AG10803 (cell line): ENCODE data around the gene TFCP2L1.

Experiments used
- DNase-seq: peaks from one replicate; pipeline ENCODE4 v3.0.0; 2010; ENCODE audit warnings: low read depth
- H3K4me3 ChIP-seq: 2 replicates; pipeline ENCODE4 v1.5.1; 2011; ENCODE audit warnings: mild to moderate bottlenecking, low read length, control low read depth
- TF ChIP-seq, protein P1 (sequence below): conservative IDR thresholded peaks from 2 replicates; pipeline ENCODE4 v1.5.1; 2011; ENCODE audit warnings: mild to moderate bottlenecking, low read length, control low read depth, inconsistent platforms

TFCP2L1 gene

DNA sequence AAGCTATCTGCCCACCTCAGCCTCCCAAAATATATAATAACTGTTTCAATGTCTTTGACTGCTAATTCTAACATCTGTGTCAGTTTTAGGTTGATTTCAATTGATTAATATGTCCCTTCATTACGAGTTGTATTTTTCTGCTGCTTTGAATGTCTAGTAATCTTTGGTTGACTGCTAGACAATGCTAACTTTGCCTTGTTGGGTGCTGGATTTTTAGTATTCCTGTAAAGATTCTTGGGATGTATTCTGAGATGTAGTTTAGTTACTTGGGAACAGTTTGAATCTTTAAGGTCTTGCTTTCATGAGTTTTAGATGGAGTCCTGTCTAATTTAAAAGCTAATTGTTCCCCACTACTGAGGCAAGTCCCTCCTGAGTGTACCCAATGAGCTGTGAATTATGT is 114.4 kb downstream of the TFCP2L1 start:
- TF ChIP-seq, protein P1, sequence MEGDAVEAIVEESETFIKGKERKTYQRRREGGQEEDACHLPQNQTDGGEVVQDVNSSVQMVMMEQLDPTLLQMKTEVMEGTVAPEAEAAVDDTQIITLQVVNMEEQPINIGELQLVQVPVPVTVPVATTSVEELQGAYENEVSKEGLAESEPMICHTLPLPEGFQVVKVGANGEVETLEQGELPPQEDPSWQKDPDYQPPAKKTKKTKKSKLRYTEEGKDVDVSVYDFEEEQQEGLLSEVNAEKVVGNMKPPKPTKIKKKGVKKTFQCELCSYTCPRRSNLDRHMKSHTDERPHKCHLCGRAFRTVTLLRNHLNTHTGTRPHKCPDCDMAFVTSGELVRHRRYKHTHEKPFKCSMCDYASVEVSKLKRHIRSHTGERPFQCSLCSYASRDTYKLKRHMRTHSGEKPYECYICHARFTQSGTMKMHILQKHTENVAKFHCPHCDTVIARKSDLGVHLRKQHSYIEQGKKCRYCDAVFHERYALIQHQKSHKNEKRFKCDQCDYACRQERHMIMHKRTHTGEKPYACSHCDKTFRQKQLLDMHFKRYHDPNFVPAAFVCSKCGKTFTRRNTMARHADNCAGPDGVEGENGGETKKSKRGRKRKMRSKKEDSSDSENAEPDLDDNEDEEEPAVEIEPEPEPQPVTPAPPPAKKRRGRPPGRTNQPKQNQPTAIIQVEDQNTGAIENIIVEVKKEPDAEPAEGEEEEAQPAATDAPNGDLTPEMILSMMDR, result no peak
- H3K4me3 ChIP-seq, result no peak overlapping the region
- DNase-seq, result no peak

- TF ChIP-seq, protein P1, result no peak
- no peak overlapping the region for H3K4me3 ChIP-seq
- DNase-seq, result no peak
These were observed 117.6 kb downstream of the TFCP2L1 start for GRCh38 chr2:121167411-121167810.
